Heart left ventricle (tissue), 13 donors: Measurements from ENCODE around the gene PHF14.
"Not testable (repeated sequence)": the region's sequence is repeated elsewhere in the genome, so short reads cannot be mapped to it uniquely, and the experiment has no call there.

Experiments
- CTCF ChIP-seq, 12 donors: fragments of 200-600 bp; sonication (generic) in 4 of 12; IDR thresholded peaks; one replicate each; pipeline versions ENCODE4 v1.5.0 to v1.8.0; 2018 to 2022; ENCODE audit warnings: antibody characterized with exemption in 12 of 12, mild to moderate bottlenecking in 5 of 12
- POLR2A ChIP-seq, 2 donors: fragments of 450-650 bp; IDR thresholded peaks; one replicate each; pipeline ENCODE4 v1.6.1; 2017; ENCODE audit warnings: antibody characterized with exemption in 2 of 2, mild to moderate bottlenecking in 2 of 2, moderate library complexity in 2 of 2
- donor health status: ischemic (EF 13 %, LVEDD 7.1; RV severe dilation, severe dysfunction).
- donor health status: DM: no; HTN: yes; CAD: no.
- donor health status: DM: no; HTN: no; CAD: no.
- donor health status: ischemic (EF 25% LVEDD 6.9; RV normal size, moderate dysfunction).
- donor health status: ischemic (EF 25% LVEDD 5.7; RV mildly dilated, moderate dysfunction).
- donor health status: ischemic (EF 35%, LVEDD 5.7; RV mildly dilated, moderate dysfunction).
- donor health status: nonischemic (EF 11% LVEDD 7.7; RV severe dilation, severe dysfunction).
- donor health status: DM: yes; HTN: yes; CAD: no.
- donor health status: PGD.
- donor health status: ischemic (EF 29% LVEDD 5.4; RV normal size, mild dysfunction).
- donor health status: nonischemic (EF 23%, LVEDD 6.1; RV moderate dilation, normal function).

- not testable (repeated sequence) for TF ChIP-seq CTCF, POLR2A (IDR thresholded peaks at IDR 0.05)
Measured at GRCh38 chr7:10950974-10951578, 22.6 kb upstream of the PHF14 start.
